Suprapubic skin (tissue), 4 donors: ENCODE measurements around the gene POU5F1.

Experiments
- CTCF ChIP-seq, 2 donors: fragments of 200-600 bp in 1 of 2; fragments of 450-650 bp in 1 of 2; sonication (generic) in 1 of 2; IDR thresholded peaks; one replicate each; pipeline ENCODE4 v1.5.1; 2016 to 2019; ENCODE audit warnings: antibody characterized with exemption in 2 of 2, mild to moderate bottlenecking in 1 of 2, moderate library complexity in 1 of 2
- EP300 ChIP-seq: sonication (generic); formaldehyde crosslinking; IDR thresholded peaks from one replicate; pipeline ENCODE4 v1.6.1; 2017; ENCODE audit warnings: antibody characterized with exemption
- POLR2A ChIP-seq, 2 donors: fragments of 450-650 bp; IDR thresholded peaks; one replicate each; pipeline ENCODE4 v1.6.1; 2017; ENCODE audit warnings: antibody characterized with exemption in 2 of 2, mild to moderate bottlenecking in 2 of 2, moderate library complexity in 2 of 2
- POLR2AphosphoS5 ChIP-seq, 3 donors: sonication (generic); formaldehyde crosslinking; IDR thresholded peaks; one replicate each; pipeline ENCODE4 v1.6.1; 2017; ENCODE audit warnings: antibody characterized with exemption in 3 of 3

- TF ChIP-seq POLR2AphosphoS5 (IDR thresholded peaks at IDR 0.05) (no peak), CTCF (IDR thresholded peaks at IDR 0.05) (no peak), POLR2A (IDR thresholded peaks at IDR 0.05) (no peak), EP300 (no peak)
Measured at GRCh38 chr6:31187780-31188194, 17.3 kb upstream of the POU5F1 start.
